Measurements from ENCODE around the gene CCDC83.
"Not testable (repeated sequence)": the region's sequence is repeated elsewhere in the genome, so short reads cannot be mapped to it uniquely, and the experiment has no call there.

CCDC83 gene

DNA sequence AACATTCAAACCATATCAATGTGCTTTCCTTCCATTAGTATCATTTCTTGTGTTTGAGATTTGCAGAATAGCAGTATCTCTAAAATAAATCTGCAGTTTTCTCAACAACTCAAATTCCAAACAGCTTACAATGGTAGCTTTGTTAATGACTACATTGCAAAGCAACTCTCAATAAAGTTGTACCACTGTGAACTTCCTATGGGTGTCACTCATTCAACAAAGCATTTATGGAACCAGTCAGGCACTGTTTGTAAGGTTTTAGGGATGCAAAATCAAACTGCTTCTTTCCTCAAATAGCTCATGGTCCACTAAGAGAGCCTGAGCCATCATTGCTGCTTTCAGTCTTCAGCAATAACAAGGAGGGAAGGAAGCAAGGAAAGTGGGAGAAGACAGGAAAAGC lies 91.0 kb downstream of the CCDC83 start:
- no peak for DNase-seq

DNA sequence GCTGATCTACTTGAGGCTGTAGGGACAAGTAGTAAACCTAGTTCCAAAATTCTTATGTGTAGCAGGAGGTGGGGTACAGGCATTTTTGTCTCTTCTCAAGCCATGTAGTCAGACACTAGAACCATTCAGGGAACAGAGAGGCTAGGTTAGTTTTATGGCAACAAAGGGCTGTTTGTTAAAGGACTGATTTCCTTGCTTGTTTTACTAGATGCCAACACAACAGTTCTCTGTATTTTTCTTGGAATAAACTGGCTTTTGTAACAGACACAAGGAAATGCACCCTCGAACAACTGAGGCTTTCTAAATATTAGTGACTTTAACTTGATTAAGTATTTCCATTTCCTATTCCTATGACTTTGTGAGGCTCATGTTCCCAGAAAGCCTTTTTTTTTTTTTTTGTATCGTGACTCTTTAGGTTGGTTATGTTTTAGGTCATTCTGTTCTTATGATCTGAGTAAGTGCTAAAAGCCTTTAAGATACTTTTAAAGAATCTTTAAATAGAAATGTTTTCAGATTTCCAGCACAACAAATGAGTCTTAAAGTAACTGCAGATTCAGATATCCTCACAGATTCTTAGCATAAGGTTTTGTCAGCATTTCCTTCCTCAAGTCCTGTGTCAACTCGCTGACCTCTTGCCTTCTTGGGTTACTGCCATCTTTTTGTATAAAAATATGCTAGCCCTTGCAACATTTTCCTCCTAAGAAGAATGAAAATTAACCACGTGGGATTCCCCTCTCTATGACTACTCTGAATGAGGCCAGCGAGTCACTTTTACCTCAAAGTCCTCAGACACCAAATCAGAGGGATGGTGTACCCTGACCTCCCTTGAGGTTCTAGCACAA lies 92.5 kb downstream of the CCDC83 start:
- DNase-seq, result peak in 1 of 2 donors; percentile 6

DNA sequence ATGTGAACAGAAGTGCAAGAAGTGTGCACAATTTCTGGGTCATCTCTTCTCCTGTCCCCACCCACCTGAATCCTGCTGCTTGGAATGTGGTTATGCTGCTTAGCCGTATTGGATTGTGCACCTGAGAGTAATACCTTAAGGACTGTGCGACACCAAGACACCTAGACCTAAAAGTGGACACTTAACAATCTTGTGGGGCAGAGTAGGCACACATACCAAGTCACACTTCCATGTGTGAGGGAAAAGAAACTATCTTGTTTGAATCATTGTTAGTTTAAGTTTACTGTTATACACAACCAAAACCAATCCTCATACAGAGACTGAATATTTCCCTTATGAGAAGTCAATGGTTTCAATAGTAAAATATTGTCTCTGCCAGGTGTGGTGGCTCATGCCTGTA lies 93.7 kb downstream of the CCDC83 start:
- no peak for DNase-seq

DNA sequence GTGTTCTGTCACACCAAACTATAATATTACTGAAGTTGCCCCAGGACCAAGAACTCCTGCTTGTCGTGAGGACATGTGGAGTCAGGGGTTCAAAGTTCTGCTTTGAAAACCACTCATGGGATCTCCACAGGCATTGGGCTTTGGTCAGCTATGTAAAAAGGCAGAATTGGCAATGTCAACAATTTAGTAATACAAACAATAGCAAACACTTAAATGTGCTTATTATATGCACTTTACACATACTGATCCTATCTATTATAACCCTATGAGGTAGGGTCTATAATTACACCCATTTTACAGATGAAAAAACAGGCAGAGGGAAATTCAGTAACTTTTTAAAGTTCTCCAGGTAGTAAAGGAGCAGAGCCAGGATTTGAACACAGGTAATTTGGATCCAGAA lies 94.6 kb downstream of the CCDC83 start:
- DNase-seq, result no peak

DNA sequence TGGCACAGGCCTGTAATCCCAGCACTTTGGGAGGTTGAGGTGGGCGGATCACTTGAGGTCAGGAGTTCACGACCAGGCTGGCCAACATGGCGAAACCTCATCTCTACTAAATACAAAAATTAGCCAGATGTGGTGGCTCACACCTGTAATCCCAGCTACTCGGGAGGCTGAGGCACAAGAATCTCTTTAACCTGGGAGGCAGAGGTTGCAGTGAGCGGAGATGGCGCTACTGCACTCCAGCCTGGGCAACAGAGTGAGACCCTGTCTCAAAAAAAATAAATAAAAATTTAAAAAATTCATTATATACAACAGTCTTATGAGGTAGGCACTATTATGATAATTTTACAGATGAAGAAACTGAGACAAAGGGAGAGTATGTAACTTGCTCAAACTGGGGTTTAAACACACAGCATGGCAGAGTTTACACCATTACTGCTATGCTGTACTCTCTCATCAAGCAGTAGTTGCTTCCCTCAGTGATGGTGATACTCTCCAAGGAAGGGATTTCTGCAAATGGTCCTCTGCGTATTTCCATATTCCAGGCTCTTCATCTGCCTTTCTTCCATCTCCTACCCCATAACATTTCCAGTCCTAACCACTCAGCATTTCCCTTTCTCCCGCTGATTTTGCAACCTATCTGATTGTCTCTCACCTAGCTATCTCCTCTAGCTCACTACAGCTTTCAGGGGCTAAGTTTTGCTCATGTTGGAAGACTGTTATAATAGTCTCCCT lies 95.3 kb downstream of the CCDC83 start:
- DNase-seq, result no peak

DNA sequence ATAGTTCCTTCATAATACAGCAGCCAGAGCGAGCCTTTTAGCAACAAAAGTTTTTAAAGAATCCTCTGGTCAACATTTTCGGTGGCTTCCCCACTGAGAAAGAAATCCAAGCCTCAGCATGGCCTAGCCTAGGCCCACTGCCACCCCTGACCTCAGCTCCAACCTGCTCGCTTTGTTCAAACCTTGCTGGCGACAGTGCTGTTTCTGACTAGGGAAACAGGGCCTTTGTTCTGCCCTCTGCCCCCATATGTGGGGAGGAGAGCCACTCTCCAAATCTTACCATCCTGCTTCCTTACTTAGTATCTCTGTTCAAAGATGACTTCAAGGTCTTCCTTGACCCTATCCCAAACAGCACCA lies 95.8 kb downstream of the CCDC83 start:
- no peak for DNase-seq

DNA sequence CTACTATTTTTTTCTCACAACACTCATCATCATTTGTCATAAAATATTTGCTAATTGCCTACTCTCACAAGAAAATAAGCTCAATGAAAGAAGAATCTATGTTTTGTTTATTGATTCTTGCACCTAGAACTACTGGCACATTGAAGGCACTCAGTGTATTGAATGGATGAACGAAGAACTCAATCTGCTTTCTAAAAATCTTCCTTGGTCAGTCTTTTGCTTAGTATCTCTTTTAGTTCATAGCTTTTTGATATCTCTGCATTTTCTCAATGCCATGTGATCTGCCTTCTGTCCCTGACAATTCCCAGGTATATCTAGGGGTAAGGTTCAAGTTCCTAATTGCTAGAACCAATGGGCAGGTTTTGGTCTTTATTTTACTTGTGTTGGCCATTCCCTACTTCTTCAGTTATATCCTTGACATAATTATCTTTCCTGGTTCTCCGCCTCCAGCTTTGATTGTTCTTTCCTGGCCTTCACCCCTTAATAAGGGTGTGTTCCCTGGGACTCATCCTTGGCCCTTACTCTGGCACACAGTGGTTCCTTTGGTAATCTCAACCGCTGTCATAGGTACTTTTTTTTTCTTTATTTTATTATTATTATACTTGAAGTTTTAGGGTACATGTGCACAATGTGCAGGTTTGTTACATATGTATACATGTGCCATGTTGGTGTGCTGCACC lies 96.4 kb downstream of the CCDC83 start:
- no peak for DNase-seq

DNA sequence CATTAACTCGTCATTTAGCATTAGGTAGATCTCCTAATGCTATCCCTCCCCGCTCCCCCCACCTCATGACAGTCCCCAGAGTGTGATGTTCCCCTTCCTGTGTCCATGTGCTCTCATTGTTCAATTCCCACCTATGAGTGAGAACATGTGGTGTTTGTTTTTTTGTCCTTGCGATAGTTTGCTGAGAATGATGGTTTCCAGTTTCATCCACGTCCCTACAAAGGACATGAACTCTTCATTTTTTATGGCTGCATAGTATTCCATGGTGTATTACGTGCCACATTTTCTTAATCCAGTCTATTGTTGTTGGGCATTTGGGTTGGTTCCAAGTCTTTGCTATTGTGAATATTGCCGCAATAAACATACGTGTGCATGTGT lies 96.9 kb downstream of the CCDC83 start:
- DNase-seq, result not testable (repeated sequence)

DNA sequence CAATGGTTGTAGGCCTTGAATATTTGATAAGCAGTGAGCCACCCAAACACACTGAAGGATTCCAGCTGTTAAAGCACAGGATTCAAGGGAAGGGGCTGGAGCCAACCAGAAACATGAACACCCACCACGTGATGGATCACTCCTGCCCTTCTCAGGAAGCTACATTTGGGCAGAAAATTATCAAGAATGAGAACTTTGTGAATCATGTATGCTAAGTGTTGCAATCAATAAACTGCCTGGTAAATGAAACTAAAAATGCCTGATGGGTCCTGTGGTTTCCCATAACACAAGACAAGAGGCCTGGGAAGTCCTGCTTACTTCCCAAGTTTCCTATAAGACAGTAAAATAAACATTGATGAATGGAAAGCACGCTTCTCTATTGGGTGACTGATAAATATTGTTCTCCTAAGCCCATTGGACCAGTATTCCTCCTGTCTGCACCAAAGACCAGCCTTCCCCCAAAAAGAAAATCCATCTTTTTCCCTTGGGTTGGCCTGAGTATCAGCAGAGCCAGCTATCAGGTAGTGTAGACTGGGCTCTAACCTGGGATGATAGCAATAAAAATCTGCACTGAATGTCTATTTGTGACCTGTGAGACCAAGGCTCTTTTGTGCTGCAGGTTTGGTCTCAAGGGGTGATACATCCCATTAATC lies 98.4 kb downstream of the CCDC83 start:
- DNase-seq, result no peak

DNA sequence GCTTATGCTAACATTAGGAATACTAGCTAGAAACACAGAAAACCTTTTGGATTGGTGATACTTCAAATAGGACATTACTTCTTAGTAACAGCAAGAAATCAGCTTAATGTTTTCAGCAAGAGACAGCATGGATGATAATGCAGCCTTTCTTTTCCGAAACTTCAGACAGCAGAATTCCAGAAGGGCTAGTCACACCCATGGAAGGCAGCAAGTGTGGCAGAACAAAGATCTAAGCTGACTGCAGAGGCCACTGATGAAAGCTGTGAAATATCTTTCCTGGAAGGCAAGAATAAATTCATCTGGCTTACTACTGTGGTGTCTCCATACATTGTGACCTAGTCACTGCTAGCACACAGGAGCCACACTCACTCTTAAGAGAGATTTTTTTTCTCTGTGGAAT lies 100.3 kb downstream of the CCDC83 start:
- DNase-seq, result no peak

DNA sequence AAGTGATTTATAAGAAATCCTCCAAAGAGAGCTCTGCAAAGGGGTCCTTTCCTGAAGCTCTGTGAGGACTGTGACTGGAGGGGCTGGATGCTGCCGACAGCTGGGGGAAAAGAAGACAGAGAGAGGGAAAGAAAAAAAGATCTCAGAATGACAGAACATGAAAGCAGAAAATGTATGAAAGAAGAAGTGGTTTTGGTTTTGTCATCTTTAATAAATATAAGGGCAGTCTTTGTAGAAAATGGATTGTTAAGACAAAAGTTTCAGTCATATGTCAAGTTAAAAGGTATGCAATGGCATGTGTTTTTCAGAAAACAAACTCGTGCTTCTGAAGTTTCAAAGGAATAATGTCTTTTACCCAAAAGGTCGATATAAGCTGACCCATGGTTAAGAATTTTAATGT lies 105.5 kb downstream of the CCDC83 start:
- no peak for DNase-seq

DNA sequence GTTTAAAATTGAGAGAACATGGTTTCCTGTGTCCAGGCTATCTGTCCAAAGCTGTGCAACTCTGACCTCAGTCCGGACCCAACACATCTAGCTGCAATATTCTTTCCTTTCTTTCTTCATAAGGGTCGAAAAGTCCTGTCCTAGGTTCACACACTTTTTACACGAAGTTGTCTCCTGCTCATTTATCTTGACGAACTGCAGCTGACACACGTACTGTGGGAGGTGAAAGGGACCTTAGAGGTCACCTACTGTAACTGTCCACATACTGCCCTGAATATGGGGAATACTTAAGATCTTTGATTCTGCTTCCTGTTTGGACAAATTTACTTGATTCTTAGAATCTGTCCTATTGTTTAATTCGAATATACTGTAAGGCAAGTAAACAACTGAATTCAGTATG lies 105.9 kb downstream of the CCDC83 start:
- no peak for DNase-seq

DNA sequence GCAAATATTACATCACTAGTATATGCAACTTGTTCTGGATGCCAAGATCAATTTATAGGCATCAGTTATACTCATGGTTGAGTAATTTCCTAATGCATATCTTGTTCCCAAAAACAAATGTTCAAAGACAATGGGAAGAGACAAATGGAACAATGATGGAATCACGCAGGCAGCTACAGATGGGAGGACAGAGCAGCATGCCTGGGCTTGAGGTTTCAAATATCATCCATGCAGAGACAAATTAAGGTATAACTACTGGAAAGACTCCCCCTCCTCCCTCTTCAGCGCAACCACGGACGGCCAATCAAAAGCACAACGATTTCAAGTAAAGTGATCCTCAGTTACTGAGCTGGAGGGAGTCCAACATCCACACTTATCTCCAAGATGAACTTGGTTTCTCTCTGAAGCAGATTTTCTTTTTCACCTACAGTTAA lies 106.8 kb downstream of the CCDC83 start:
- DNase-seq, result no peak

DNA sequence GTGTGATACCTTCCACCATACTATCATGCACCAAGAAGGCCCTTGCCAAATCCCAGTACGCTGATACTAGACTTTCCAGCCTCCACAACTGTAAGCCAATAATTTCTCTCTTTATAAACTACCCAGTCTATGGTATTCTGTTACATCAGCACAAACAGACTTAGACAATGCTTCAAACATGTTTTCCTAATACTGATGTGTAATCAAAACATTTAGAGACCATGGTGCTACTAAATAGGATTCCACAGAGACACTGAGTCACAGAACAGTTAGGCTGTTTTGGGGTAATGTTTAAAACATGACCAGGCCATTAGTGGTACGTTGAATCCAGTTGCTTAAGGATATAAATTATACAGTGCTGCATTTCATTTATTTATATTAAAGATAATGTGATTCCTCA lies 110.0 kb downstream of the CCDC83 start:
- DNase-seq, result no peak

DNA sequence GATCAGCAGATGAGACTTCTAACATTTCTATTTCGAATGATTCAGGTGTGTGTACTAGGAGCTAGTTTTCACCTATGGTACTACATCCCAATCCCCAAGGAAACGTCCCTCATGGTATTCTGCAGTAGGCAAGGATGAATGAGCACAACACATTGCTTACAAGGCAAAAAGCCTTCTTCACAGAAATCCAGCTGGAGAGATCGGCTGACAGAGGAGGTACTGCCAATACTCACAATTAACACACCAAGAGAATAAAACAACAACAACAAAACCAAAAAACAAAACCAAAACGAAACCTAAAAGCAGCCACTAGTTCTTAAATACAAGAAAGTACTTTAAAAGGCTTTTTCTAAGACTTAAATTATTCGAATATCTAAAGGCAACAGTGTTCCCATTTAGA lies 112.3 kb downstream of the CCDC83 start:
- DNase-seq, result no peak

Data from CD4-positive, alpha-beta T cell treated with Interleukin-1 beta for 1 hour (primary cell).